Skin epidermis (tissue), 12 donors: ENCODE results near the gene NCOA3.
"Not testable (repeated sequence)": the region's sequence is repeated elsewhere in the genome, so short reads cannot be mapped to it uniquely, and the experiment has no call there.

Experiments used
- H3K27ac ChIP-seq, 21 experiments: fragments of 200-600 bp; sonication (generic) in 11 of 21; one replicate each; pipeline ENCODE4 v1.5.0; 2020; ENCODE audit warnings: mild to moderate bottlenecking in 3 of 21, inconsistent platforms in 2 of 21, moderate library complexity in 2 of 21
- H3K4me3 ChIP-seq, 7 experiments: fragments of 200-600 bp; sonication (generic) in 2 of 7; one replicate each; pipeline ENCODE4 v1.5.0; 2020; ENCODE audit warnings: inconsistent platforms in 2 of 7, mild to moderate bottlenecking in 2 of 7, moderate library complexity in 1 of 7

The NCOA3 gene

GRCh38 chr20:47496118-47496517 is 5.6 kb upstream of the NCOA3 start:
- Histone ChIP-seq H3K4me3 (no peak overlapping the region), H3K27ac (no peak overlapping the region)

- no peak overlapping the region for H3K27ac ChIP-seq
Observed at GRCh38 chr20:47498606-47499005, 3.1 kb upstream of the NCOA3 start.

GRCh38 chr20:47499053-47499452 is 2.6 kb upstream of the NCOA3 start:
- no peak overlapping the region for H3K4me3 ChIP-seq
- H3K27ac ChIP-seq, result peak overlapping the region in 1 of 21 experiments; percentile 14

More at GRCh38 chr20:47498606-47499005, 3.1 kb upstream of the NCOA3 start:
- H3K4me3 ChIP-seq, result no peak overlapping the region

GRCh38 chr20:47500082-47500481 is 1.6 kb upstream of the NCOA3 start:
- H3K27ac ChIP-seq, H3K4me3 ChIP-seq: not testable (repeated sequence)

- H3K27ac ChIP-seq, result peak overlapping the region in 6 of 21 experiments; percentile 13 to 99 (median 94)
- no peak overlapping the region for H3K4me3 ChIP-seq
Observed at GRCh38 chr20:47500554-47500953, 1.1 kb upstream of the NCOA3 start.

GRCh38 chr20:47501116-47501481 is 588 bp upstream of the NCOA3 start:
- peak overlapping the region in 20 of 21 experiments; percentile 71 to 99 (median 96) for H3K27ac ChIP-seq
- H3K4me3 ChIP-seq, result peak overlapping the region; percentile 56 to 97 (median 89)

GRCh38 chr20:47502271-47503239 is 868 bp downstream of the NCOA3 start:
- Histone ChIP-seq H3K27ac (peak overlapping the region; percentile 71 to 99 (median 96)), H3K4me3 (peak overlapping the region; percentile 56 to 97 (median 89))

GRCh38 chr20:47503685-47504084 is 2.0 kb downstream of the NCOA3 start:
- peak overlapping the region in 2 of 7 experiments; percentile 89 to 92 for H3K4me3 ChIP-seq
- peak overlapping the region in 2 of 21 experiments; percentile 38 to 93 for H3K27ac ChIP-seq

- Histone ChIP-seq H3K4me3 (no peak overlapping the region), H3K27ac (no peak overlapping the region)
Observed at GRCh38 chr20:47506335-47506734, 4.6 kb downstream of the NCOA3 start.

GRCh38 chr20:47506850-47507249 is 5.2 kb downstream of the NCOA3 start:
- Histone ChIP-seq H3K4me3 (no peak overlapping the region), H3K27ac (no peak overlapping the region)

- not testable (repeated sequence) for H3K4me3 ChIP-seq, H3K27ac ChIP-seq
Observed at GRCh38 chr20:47507275-47507981, 5.7 kb downstream of the NCOA3 start.

- H3K27ac ChIP-seq, result peak overlapping the region in 1 of 21 experiments; percentile 10
Observed at GRCh38 chr20:47508278-47508677, 6.6 kb downstream of the NCOA3 start.

GRCh38 chr20:47509104-47509661 is 7.5 kb downstream of the NCOA3 start:
- H3K4me3 ChIP-seq, result no peak overlapping the region

More at GRCh38 chr20:47508278-47508677, 6.6 kb downstream of the NCOA3 start:
- no peak overlapping the region for H3K4me3 ChIP-seq

GRCh38 chr20:47509685-47510084 is 8.0 kb downstream of the NCOA3 start:
- Histone ChIP-seq H3K27ac (no peak overlapping the region), H3K4me3 (no peak overlapping the region)

More at GRCh38 chr20:47509104-47509661, 7.5 kb downstream of the NCOA3 start:
- no peak overlapping the region for H3K27ac ChIP-seq

- Histone ChIP-seq H3K27ac (no peak overlapping the region), H3K4me3 (no peak overlapping the region)
Observed at GRCh38 chr20:47515843-47516242, 14.2 kb downstream of the NCOA3 start.

GRCh38 chr20:47521059-47521808 is 19.5 kb downstream of the NCOA3 start:
- H3K27ac ChIP-seq, result no peak overlapping the region
- no peak overlapping the region for H3K4me3 ChIP-seq

GRCh38 chr20:47524015-47524784 is 22.5 kb downstream of the NCOA3 start:
- peak overlapping the region in 8 of 21 experiments; percentile 12 to 62 (median 50) for H3K27ac ChIP-seq
- no peak overlapping the region for H3K4me3 ChIP-seq

GRCh38 chr20:47527004-47527800 is 25.5 kb downstream of the NCOA3 start:
- Histone ChIP-seq H3K27ac (no peak overlapping the region), H3K4me3 (no peak overlapping the region)
